ENCODE data around the gene CLRN3. TPM values are rescaled to one million over a fixed set of nuclear protein-coding genes. Genes with fewer than 3 reads are reported as not detected.

CLRN3 gene
- total and polyA plus RNA-seq, 2 of the 8 experiments (the other 6 are each of a cell fraction or from before 2014, with no cell fraction given), result not detected

DNA sequence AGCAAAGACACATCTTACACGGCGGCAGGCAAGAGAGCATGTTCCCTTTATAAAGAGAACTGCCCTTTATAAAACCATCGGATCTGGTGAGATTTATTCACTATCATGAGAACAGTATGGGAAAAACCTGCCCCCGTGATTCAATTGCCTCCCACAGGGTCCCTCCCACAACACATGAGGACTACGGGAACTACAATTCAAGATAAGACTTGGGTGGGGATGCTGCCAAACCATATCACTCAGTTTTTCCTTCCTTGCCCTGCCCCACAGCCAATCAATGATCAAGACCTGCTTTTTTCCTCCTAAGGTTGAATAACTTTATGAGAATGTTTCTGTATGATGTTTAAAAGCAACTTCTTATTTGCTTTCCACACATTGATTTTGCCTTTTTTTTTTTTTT, 11.0 kb upstream of the CLRN3 start (continued):
- TF ChIP-seq NRF1 (IDR thresholded peaks at IDR 0.05; ENCODE audit: low read depth, low read length) (no peak), KDM5A (IDR thresholded peaks at IDR 0.05; ENCODE audit: low read length) (no peak)

Data from H1 (cell line).